GM19025 (cell line): ENCODE measurements around the gene PTPRN2.
"Not testable (repeated sequence)": the region's sequence is repeated elsewhere in the genome, so short reads cannot be mapped to it uniquely, and the experiment has no call there.

Experiments used
- ATAC-seq: cut with Tn5 transposase; IDR thresholded peaks from one replicate; pipeline ENCODE4 v1.9.1; 2021; ENCODE audit warnings: mild to moderate bottlenecking, low read depth, moderate library complexity; ENCODE audit not compliant: unreplicated experiment

Gene PTPRN2

DNA sequence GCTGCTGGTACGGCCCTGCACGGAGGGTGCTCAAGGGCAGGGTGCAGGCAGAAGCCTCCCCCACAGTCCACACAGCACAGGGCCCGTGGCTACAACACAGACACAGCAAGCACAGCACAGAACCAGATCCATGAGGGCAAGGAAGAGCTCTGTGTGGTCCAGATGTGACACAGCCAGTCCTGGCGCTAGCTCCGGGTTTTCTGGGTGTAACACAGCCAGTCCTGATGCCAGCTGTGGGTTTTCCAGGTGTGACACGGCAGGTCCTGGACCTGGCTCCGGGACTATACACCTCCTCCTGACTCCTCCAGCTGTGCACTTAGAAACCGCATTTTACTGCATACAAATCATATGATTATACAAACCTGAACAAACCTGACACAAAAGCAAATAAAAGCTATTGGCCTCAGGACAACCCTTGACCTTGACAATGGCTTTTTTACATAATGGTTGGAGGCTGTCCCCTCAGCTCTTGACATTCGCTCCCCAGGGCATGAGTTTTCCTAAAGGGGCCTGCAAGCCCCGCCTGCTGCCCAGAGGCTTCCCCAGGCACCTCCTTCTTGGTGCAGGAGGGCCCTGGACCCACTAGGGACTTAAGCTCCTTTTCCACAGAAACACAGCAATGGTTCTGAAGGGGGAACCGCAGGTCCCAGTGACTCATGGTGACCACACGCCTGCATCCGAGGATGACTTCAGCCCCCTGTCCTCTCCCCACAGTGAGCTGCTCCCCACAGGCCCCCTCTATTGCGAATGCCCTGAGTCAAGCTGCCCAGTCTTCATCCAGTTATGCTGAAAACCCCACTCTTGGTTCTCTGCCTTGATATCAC, 209.6 kb downstream of the PTPRN2 start:
- ATAC-seq = no peak

DNA sequence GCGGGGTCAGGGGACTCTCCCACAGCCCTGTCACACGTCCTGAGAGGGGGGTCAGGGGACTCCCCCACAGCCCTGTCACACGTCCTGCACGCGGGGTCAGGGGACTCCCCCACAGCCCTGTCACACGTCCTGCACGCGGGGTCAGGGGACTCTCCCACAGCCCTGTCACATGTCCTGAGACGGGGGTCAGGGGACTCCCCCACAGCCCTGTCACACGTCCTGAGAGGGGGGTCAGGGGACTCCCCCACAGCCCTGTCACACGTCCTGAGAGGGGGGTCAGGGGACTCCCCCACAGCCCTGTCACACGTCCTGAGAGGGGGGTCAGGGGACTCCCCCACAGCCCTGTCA, 210.8 kb downstream of the PTPRN2 start:
- not testable (repeated sequence) for ATAC-seq

DNA sequence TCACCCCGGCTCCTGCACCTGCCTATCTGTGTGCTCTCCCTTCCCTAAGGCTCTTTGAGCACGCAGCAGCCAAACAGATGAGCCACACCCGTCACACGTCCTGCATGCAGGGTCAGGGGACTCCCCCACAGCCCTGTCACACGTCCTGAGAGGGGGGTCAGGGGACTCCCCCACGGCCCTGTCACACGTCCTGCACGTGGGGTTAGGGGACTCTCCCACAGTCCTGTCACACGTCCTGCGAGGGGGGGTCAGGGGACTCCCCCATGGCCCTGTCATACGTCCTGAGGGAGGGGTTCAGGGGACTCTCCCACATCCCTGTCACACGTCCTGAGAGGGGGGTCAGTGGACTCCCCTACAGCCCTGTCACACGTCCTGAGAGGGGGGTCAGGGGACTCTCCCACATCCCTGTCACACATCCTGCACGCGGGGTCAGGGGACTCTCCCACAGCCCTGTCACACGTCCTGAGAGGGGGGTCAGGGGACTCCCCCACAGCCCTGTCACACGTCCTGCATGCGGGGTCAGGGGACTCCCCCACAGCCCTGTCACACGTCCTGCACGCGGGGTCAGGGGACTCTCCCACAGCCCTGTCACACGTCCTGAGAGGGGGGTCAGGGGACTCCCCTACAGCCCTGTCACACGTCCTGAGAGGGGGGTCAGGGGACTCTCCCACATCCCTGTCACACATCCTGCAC, 211.3 kb downstream of the PTPRN2 start:
- not testable (repeated sequence) for ATAC-seq

GRCh38 chr7:158375034-158375433, 212.6 kb downstream of the PTPRN2 start:
- ATAC-seq = no peak

- ATAC-seq = no peak
These were observed 213.0 kb downstream of the PTPRN2 start for GRCh38 chr7:158374586-158374985.

DNA sequence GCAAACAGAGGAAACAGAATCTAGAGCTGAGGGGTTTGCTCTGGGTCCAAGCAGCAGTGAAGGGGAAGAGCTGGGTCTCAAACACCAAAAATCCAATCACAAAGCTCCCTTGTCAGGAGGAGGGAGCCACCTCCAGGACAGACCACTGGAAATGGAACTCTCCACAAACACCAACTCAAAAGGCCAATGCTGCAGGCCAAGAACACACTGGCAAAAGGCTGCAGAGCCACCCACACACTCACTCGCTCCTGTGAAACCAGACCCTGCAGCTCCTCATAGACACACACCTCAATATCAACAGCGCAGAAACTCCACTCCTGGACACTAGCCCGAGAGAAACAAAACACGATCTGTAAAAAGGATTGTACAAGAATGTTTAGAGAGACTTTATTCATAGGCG, 213.5 kb downstream of the PTPRN2 start:
- no peak for ATAC-seq

DNA sequence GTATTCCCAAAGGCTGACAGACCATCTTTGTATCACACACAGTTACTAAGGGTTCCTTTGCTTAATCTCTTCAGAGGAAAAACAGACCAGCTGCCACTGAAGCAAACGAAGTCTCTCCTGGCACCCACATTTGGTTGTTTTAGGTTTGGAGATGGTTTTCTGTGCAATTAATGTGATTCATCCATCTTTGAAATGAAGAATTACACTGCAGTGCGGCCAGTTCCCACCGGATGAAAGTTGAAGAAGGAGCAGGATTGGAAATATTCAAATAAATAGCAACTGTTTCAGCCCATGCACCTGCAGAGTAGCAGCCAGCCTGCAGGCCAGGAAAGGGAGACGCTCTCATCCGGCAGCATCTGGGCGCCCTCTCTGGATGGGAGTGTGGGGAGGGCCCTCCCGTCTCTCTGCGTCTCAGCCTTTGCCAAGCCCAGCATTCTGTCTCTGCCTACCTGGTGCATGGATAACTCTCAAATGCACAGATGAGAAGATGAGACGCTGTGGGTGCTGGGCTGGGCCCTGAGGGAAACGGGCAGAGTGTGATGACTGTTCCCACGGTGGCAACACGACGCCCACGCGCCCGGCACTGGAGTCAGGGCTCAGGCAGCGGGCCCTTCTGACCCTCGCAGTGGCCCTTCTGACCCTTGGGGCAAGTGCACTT, 214.0 kb downstream of the PTPRN2 start:
- no peak for ATAC-seq

GRCh38 chr7:158372400-158373342, 215.0 kb downstream of the PTPRN2 start:
- no peak for ATAC-seq

GRCh38 chr7:158371856-158372255, 215.8 kb downstream of the PTPRN2 start:
- ATAC-seq = no peak

- no peak for ATAC-seq
These were observed 217.8 kb downstream of the PTPRN2 start for GRCh38 chr7:158369866-158370265.

- ATAC-seq = no peak
These were observed 218.3 kb downstream of the PTPRN2 start for GRCh38 chr7:158369290-158369689.

DNA sequence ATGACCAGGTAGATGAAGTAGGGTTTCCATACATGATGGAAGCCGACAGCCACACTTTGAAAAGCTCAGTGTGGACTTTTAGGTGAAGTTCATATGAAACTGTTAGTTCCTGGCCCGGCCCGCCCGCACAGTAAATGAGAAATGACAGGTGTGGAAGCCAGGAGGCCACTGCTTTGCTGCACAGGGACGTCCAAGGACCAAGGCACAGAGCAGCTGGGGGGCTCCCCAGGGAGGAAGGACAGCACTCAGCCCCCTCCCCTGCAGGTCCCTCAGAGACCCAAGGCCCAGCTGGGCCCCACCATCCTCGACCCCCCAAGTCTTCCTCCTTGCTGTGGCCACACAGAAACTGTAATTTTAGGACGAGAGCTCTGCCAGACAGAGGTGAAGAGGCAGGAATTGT, 219.2 kb downstream of the PTPRN2 start:
- ATAC-seq = no peak

GRCh38 chr7:158367634-158367982, 220.0 kb downstream of the PTPRN2 start:
- ATAC-seq = no peak

GRCh38 chr7:158366916-158367633, 220.5 kb downstream of the PTPRN2 start:
- no peak for ATAC-seq

DNA sequence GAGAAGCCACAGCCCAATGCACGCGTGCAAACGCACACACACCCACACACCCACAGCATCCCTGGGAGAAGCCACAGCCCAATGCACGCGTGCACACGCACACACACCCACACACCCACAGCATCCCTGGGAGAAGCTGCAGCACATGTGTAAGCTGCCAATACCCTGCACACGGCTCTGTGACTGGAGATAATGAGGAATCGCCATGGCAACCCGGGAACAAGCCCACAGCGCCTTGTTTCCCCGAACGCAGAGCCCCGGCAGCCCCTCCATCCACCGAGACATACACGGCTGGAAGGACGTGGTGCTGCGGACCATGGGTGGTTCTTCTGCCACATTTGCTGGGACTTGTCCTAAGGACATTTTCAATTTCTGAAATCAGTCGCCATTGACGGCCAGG, 221.3 kb downstream of the PTPRN2 start:
- no peak for ATAC-seq

GRCh38 chr7:158365267-158365666, 222.4 kb downstream of the PTPRN2 start:
- ATAC-seq = no peak

DNA sequence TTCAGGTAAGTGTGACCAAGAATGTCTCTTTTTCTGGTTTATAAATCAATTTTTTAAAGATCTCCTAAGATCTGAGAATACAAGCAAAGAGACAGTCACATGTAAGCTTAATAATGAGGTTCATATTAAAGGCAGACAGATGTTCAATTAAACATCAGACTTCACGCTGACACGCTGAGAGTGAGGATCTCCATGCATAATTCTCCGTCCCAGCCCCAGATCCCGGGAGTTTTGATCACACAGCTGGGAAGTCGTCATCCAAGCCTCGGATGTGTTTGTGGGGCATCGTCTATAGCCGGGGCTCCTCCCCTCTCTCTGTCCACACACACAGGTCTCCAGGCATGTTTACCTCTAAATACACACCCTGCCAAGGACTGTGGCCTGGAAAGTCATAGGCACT, 223.2 kb downstream of the PTPRN2 start:
- no peak for ATAC-seq

- ATAC-seq = no peak
These were observed 224.4 kb downstream of the PTPRN2 start for GRCh38 chr7:158362912-158363905.

GRCh38 chr7:158362001-158362400, 225.6 kb downstream of the PTPRN2 start:
- ATAC-seq = no peak
